IMR-90 (cell line): ENCODE data around the gene CXorf38. TPM values are rescaled to one million over a fixed set of nuclear protein-coding genes. Genes with fewer than 3 reads are reported as not detected.

Source experiments
- ATAC-seq: fragments of 200-7000 bp; cut with Tn5 transposase; 2 replicates; pipeline ENCODE4 v1.9.1; 2020; ENCODE audit warnings: low read depth, mild to moderate bottlenecking, moderate library complexity
- BruUV-seq: library from RNA; stranded (reverse); fragments of 400-500 nt; replicated peaks from 2 replicates; lab custom pipeline; 2021; lab: Mats Ljungman, UMichigan
- CTCF ChIA-PET: fragments of 300-600 bp; formaldehyde crosslinking; extraction: SDS; loops from one replicate; lab custom pipeline; 2021; ENCODE audit warnings: antibody characterized with exemption; lab: Yijun Ruan, JAX
- POLR2A ChIA-PET: fragments of 300-600 bp; sonication (Branson Sonifier 250); formaldehyde crosslinking; loops from one replicate; lab custom pipeline; 2022; ENCODE audit warnings: antibody characterized with exemption; ENCODE audit not compliant: unreplicated experiment; lab: Charles Lee
- DNase-seq: peaks from one replicate; pipeline ENCODE4 v3.0.0; 2013
- H2AFZ ChIP-seq: replicated peaks from 2 replicates; pipeline ENCODE3; 2013; ENCODE audit warnings: low read length, mild to moderate bottlenecking; ENCODE audit not compliant: poor library complexity
- H2AK5ac ChIP-seq: 2 replicates; pipeline ENCODE4 v1.6.1; 2013; ENCODE audit warnings: low read depth, low read length, inconsistent platforms
- H2AK9ac ChIP-seq: replicated peaks from 2 replicates; pipeline ENCODE3; 2013; ENCODE audit warnings: mild to moderate bottlenecking, low read depth, low read length, moderate library complexity; ENCODE audit not compliant: poor library complexity
- H2BK120ac ChIP-seq: 2 replicates; pipeline ENCODE4 v1.6.1; 2013; ENCODE audit warnings: low read depth, low read length, inconsistent platforms
- H2BK15ac ChIP-seq: 3 replicates; pipeline ENCODE4 v1.6.1; 2013; ENCODE audit warnings: low read depth, low read length, inconsistent platforms
- H2BK20ac ChIP-seq: 2 replicates; pipeline ENCODE4 v1.6.1; 2013; ENCODE audit warnings: low read depth, mild to moderate bottlenecking, inconsistent platforms, low read length, moderate library complexity
- H2BK5ac ChIP-seq: 2 replicates; pipeline ENCODE4 v1.6.1; 2013; ENCODE audit warnings: mild to moderate bottlenecking, low read depth, low read length, inconsistent platforms; ENCODE audit not compliant: poor library complexity, severe bottlenecking
- H3K14ac ChIP-seq: replicated peaks from 2 replicates; pipeline ENCODE4 v1.6.1; 2013; ENCODE audit warnings: low read depth, low read length, inconsistent platforms
- H3K18ac ChIP-seq: 2 replicates; pipeline ENCODE4 v1.6.1; 2013; ENCODE audit warnings: low read depth, low read length, control low read depth
- H3K23ac ChIP-seq: 2 replicates; pipeline ENCODE4 v1.6.1; 2013; ENCODE audit warnings: low read depth, low read length, inconsistent platforms
- H3K27ac ChIP-seq: 2 replicates; pipeline ENCODE4 v1.5.1; 2013; ENCODE audit warnings: mild to moderate bottlenecking, control low read depth, low read length; ENCODE audit not compliant: insufficient read depth
- H3K27me3 ChIP-seq: 2 replicates; pipeline ENCODE4 v1.6.1; 2013; ENCODE audit warnings: low read length; ENCODE audit not compliant: control insufficient read depth, insufficient read depth
- H3K36me3 ChIP-seq: 2 replicates; pipeline ENCODE4 v1.6.1; 2013; ENCODE audit warnings: low read length, mixed read lengths; ENCODE audit not compliant: control insufficient read depth, insufficient read depth
- H3K4ac ChIP-seq: 2 replicates; pipeline ENCODE4 v1.6.1; 2013; ENCODE audit warnings: low read depth, low read length, inconsistent platforms
- H3K4me1 ChIP-seq: 2 replicates; pipeline ENCODE4 v1.6.1; 2013; ENCODE audit warnings: low read length, mixed read lengths; ENCODE audit not compliant: control insufficient read depth, insufficient read depth
- H3K4me2 ChIP-seq: 2 replicates; pipeline ENCODE4 v1.6.1; 2013; ENCODE audit warnings: low read depth, mild to moderate bottlenecking, control low read depth, low read length, moderate library complexity
- H3K4me3 ChIP-seq: 2 replicates; pipeline ENCODE4 v1.5.1; 2013; ENCODE audit warnings: low read depth, mild to moderate bottlenecking, control low read depth, low read length, moderate library complexity; ENCODE audit not compliant: insufficient read depth
- H3K56ac ChIP-seq: 2 replicates; pipeline ENCODE4 v1.6.1; 2013; ENCODE audit warnings: low read length, inconsistent platforms; ENCODE audit not compliant: insufficient read depth; ENCODE audit errors: extremely low read depth
- H3K79me1 ChIP-seq, 2 experiments: 2 replicates each; pipeline ENCODE4 v1.6.1; 2013; ENCODE audit warnings: low read length in 2 of 2, inconsistent platforms in 1 of 2, low read depth in 1 of 2
- H3K9ac ChIP-seq: 2 replicates; pipeline ENCODE4 v1.6.1; 2013; ENCODE audit warnings: low read depth, low read length, control low read depth
- H3K9me1 ChIP-seq: 2 replicates; pipeline ENCODE4 v1.6.1; 2013; ENCODE audit warnings: low read length, inconsistent platforms; ENCODE audit not compliant: insufficient read depth
- H3K9me3 ChIP-seq: 2 replicates; pipeline ENCODE4 v1.6.1; 2013; ENCODE audit warnings: low read length; ENCODE audit not compliant: control insufficient read depth, insufficient read depth
- H4K20me1 ChIP-seq: 2 replicates; pipeline ENCODE4 v1.6.1; 2013; ENCODE audit warnings: low read length, inconsistent platforms; ENCODE audit not compliant: insufficient read depth
- H4K5ac ChIP-seq: 2 replicates; pipeline ENCODE4 v1.6.1; 2013; ENCODE audit warnings: mild to moderate bottlenecking, low read depth, low read length, control low read depth
- H4K8ac ChIP-seq, 2 experiments: 2 replicates each; pipeline ENCODE4 v1.6.1; 2013; ENCODE audit warnings: low read depth in 2 of 2, low read length in 2 of 2, control low read depth in 1 of 2, inconsistent platforms in 1 of 2
- H4K91ac ChIP-seq: 2 replicates; pipeline ENCODE4 v1.6.1; 2013; ENCODE audit warnings: low read depth, low read length, inconsistent platforms; ENCODE audit not compliant: insufficient read depth
- CEBPB ChIP-seq: IDR thresholded peaks from 2 replicates; pipeline ENCODE4 v1.6.1; 2012; ENCODE audit warnings: low read depth, low read length, improper control_type of control experiment
- CHD1 ChIP-seq: IDR thresholded peaks from 2 replicates; pipeline ENCODE4 v1.6.1; 2012; ENCODE audit warnings: low read depth, low read length, improper control_type of control experiment
- CTCF ChIP-seq: conservative IDR thresholded peaks from 2 replicates; pipeline ENCODE4 v1.5.1; 2012; ENCODE audit warnings: mild to moderate bottlenecking, low read depth, low read length, improper control_type of control experiment
- FOS ChIP-seq: fragments of 150-350 bp; IDR thresholded peaks from 2 replicates; pipeline ENCODE4 v1.6.1; 2016; ENCODE audit warnings: low read depth, low read length
- MAFK ChIP-seq: IDR thresholded peaks from 2 replicates; pipeline ENCODE4 v1.6.1; 2012; ENCODE audit warnings: low read depth, low read length, improper control_type of control experiment
- MAZ ChIP-seq: IDR thresholded peaks from 2 replicates; pipeline ENCODE4 v1.6.1; 2012; ENCODE audit warnings: low read depth, mild to moderate bottlenecking, low read length, improper control_type of control experiment, moderate library complexity, borderline replicate concordance
- MXI1 ChIP-seq: IDR thresholded peaks from 2 replicates; pipeline ENCODE4 v1.6.1; 2012; ENCODE audit warnings: low read depth, mild to moderate bottlenecking, low read length, moderate library complexity, borderline replicate concordance
- NFE2L2 ChIP-seq: fragments of 150-350 bp; IDR thresholded peaks from 2 replicates; pipeline ENCODE4 v1.6.1; 2016; ENCODE audit warnings: low read depth, mild to moderate bottlenecking, low read length
- RAD21 ChIP-seq: IDR thresholded peaks from 2 replicates; pipeline ENCODE4 v1.6.1; 2012; ENCODE audit warnings: low read length, improper control_type of control experiment
- RCOR1 ChIP-seq: IDR thresholded peaks from 2 replicates; pipeline ENCODE4 v1.6.1; 2012; ENCODE audit warnings: mild to moderate bottlenecking, low read length, improper control_type of control experiment; ENCODE audit not compliant: insufficient replicate concordance
- RFX5 ChIP-seq: IDR thresholded peaks from 2 replicates; pipeline ENCODE4 v1.8.0; 2012; ENCODE audit warnings: low read depth, mild to moderate bottlenecking, low read length, moderate library complexity
- SMC3 ChIP-seq: fragments of 150-350 bp; IDR thresholded peaks from 2 replicates; pipeline ENCODE4 v1.6.1; 2016; ENCODE audit warnings: low read depth, mild to moderate bottlenecking, antibody characterized with exemption, low read length, moderate library complexity
- USF2 ChIP-seq: fragments of 150-350 bp; IDR thresholded peaks from 2 replicates; pipeline ENCODE4 v1.6.1; 2017; ENCODE audit warnings: mild to moderate bottlenecking, antibody characterized with exemption, low read length, low read depth
- WGBS, 2 experiments: methylation state at CpG; one replicate each; pipeline versions ENCODE4 v1.1.5 to v1.1.7; 2013; ENCODE audit warnings: missing lambda C conversion rate in 2 of 2; ENCODE audit not compliant: insufficient read length in 1 of 2; ENCODE audit errors: extremely low coverage in 2 of 2; 5-methylcytosine and 5-hydroxymethylcytosine counted together
- dilution Hi-C: fragments of 300-500 bp; cut with HindIII; formaldehyde crosslinking; loops from one replicate; pipeline ENCODE4 v1.14.3; 2018; ENCODE audit warnings: low sequenced_read_pairs; ENCODE audit not compliant: unreplicated experiment
- in situ Hi-C: fragments of 300-500 bp; cut with MboI; formaldehyde crosslinking; loops from 3 replicates; pipeline ENCODE4 v1.14.3; 2019; ENCODE audit warnings: low sequenced_read_pairs, inconsistent platforms, mixed read lengths
- intact Hi-C: fragments of 100-400 bp; cut with micrococcal nuclease; formaldehyde crosslinking; loops from 2 replicates; pipeline ENCODE4 v1.10.0; 2022
- polyA plus RNA-seq, 3 experiments: library from polyadenylated mRNA; depleted of rRNA; stranded (reverse); fragments of >200 nt; gene quantifications; 2 replicates each; pipeline ENCODE4 v1.2.3, GENCODE V29; 2012; ENCODE audit warnings: low replicate concordance in 1 of 3
- total RNA-seq: library from RNA; depleted of rRNA; stranded (reverse); fragments of >200 nt; gene quantifications from 2 replicates; pipeline ENCODE4 v1.2.3, GENCODE V29; 2012

Gene CXorf38
- total and polyA plus RNA-seq, 2 of the 4 experiments (the other 2 are of a cell fraction) = 7.0 to 9.9 TPM

DNA sequence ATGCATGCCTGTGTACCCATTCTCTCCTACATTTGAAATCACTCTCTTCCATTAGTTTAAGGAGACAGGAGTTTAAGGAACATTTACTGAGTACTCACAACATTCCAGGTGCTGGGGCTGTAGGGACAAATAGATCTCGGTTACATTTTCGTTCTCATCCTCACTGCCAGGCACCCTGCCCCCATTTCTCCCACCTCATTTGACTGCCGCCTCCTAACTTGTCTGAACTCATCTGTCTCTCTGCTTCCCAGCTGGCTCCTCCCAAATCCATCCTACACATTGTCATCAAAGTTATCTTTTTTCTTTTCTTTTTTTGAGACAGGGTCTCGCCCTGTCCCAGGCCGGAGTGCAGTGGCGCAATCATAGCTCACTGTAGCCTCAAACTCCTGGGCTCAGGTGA, 43.9 kb downstream of the CXorf38 start:
- H3K36me3 ChIP-seq = peaks cover 3% of the 10 kb centered on the region
- no peak overlapping the region for H2BK20ac ChIP-seq
- H4K91ac ChIP-seq = no peak overlapping the region
- H3K14ac ChIP-seq = no peak overlapping the region
- no peak overlapping the region for H2AFZ ChIP-seq
- H3K27ac ChIP-seq = no peak overlapping the region
- TF ChIP-seq CHD1 (no peak), SMC3 (no peak), RFX5 (no peak), USF2 (no peak), FOS (no peak), CTCF (no peak), MAFK (no peak), RAD21 (no peak), RCOR1 (no peak), MXI1 (no peak), MAZ (no peak), CEBPB (no peak), NFE2L2 (no peak)
- no peak overlapping the region for H3K4me3 ChIP-seq
- H4K8ac ChIP-seq = no peak overlapping the region
- H2AK5ac ChIP-seq = no peak overlapping the region
- no peak overlapping the region for H3K23ac ChIP-seq
- BruUV-seq = no TSS peak
- no peaks in the 10 kb centered on the region for H3K79me1 ChIP-seq
- 72% methylated on average over 3 of the region's 6 CpGs; no CpG with 5 or more reads in 1 of the 2 experiments for WGBS, 2 experiments
- in situ Hi-C loops = no loop called here
- H4K20me1 ChIP-seq = no peaks in the 10 kb centered on the region
- H2BK15ac ChIP-seq = no peak overlapping the region
- H3K4me1 ChIP-seq = no peaks in the 10 kb centered on the region
- H2BK120ac ChIP-seq = no peak overlapping the region
- no peaks in the 10 kb centered on the region for H3K9me3 ChIP-seq
- CTCF ChIA-PET = no interaction called here
- intact Hi-C loops = no loop called here
- H3K27me3 ChIP-seq = peaks cover 4% of the 10 kb centered on the region; the same call in 1 of the 2 replicates
- H3K9me1 ChIP-seq = no peaks in the 10 kb centered on the region
- H4K5ac ChIP-seq = no peak overlapping the region
- DNase-seq = no peak
- no peak overlapping the region for H3K56ac ChIP-seq
- H2BK5ac ChIP-seq = no peak overlapping the region
- H2AK9ac ChIP-seq = no peak overlapping the region
- dilution Hi-C loops = no loop called here
- no peak overlapping the region for H3K4me2 ChIP-seq
- POLR2A ChIA-PET = no interaction called here
- H3K4ac ChIP-seq = no peak overlapping the region
- no peak for ATAC-seq
- no peak overlapping the region for H3K9ac ChIP-seq
- H3K18ac ChIP-seq = no peak overlapping the region
